Measurements from ENCODE around the gene TBPL1.
"Not testable (repeated sequence)": the region's sequence is repeated elsewhere in the genome, so short reads cannot be mapped to it uniquely, and the experiment has no call there.

Gene TBPL1

GRCh38 chr6:133973109-133973971, 20.3 kb downstream of the TBPL1 start:
- DNase-seq (ENCODE audit: low read depth), result no peak

GRCh38 chr6:133977983-133978895, 25.2 kb downstream of the TBPL1 start:
- DNase-seq (ENCODE audit: low read depth), result no peak

GRCh38 chr6:133978896-133979240, 25.8 kb downstream of the TBPL1 start:
- DNase-seq (ENCODE audit: low read depth), result no peak

- DNase-seq (ENCODE audit: low read depth), result not testable (repeated sequence)
These were observed 26.4 kb downstream of the TBPL1 start for GRCh38 chr6:133979269-133979963.

- no peak for DNase-seq (ENCODE audit: low read depth)
These were observed 27.1 kb downstream of the TBPL1 start for GRCh38 chr6:133980168-133980567.

GRCh38 chr6:133983099-133983939, 30.3 kb downstream of the TBPL1 start:
- peak; percentile 32 for DNase-seq (ENCODE audit: low read depth)

- no peak for DNase-seq (ENCODE audit: low read depth)
These were observed 32.9 kb downstream of the TBPL1 start for GRCh38 chr6:133985970-133986369.

GRCh38 chr6:133986942-133987341, 33.9 kb downstream of the TBPL1 start:
- DNase-seq (ENCODE audit: low read depth), result no peak

- no peak for DNase-seq (ENCODE audit: low read depth)
These were observed 36.5 kb downstream of the TBPL1 start for GRCh38 chr6:133989525-133989924.

- no peak for DNase-seq (ENCODE audit: low read depth)
These were observed 37.3 kb downstream of the TBPL1 start for GRCh38 chr6:133990321-133990720.

- DNase-seq (ENCODE audit: low read depth), result no peak
These were observed 38.1 kb downstream of the TBPL1 start for GRCh38 chr6:133991096-133991593.

- no peak for DNase-seq (ENCODE audit: low read depth)
These were observed 40.1 kb downstream of the TBPL1 start for GRCh38 chr6:133992992-133993680.

GRCh38 chr6:133995296-133995695, 42.3 kb downstream of the TBPL1 start:
- no peak for DNase-seq (ENCODE audit: low read depth)

- no peak for DNase-seq (ENCODE audit: low read depth)
These were observed 42.7 kb downstream of the TBPL1 start for GRCh38 chr6:133995758-133996157.

- DNase-seq (ENCODE audit: low read depth), result no peak
These were observed 44.2 kb downstream of the TBPL1 start for GRCh38 chr6:133997267-133997666.

GRCh38 chr6:133999305-133999704, 46.3 kb downstream of the TBPL1 start:
- DNase-seq (ENCODE audit: low read depth), result no peak

GRCh38 chr6:134000443-134000842, 47.4 kb downstream of the TBPL1 start:
- no peak for DNase-seq (ENCODE audit: low read depth)

GRCh38 chr6:134002821-134003220, 49.8 kb downstream of the TBPL1 start:
- no peak for DNase-seq (ENCODE audit: low read depth)

- DNase-seq (ENCODE audit: low read depth), result no peak
These were observed 50.5 kb downstream of the TBPL1 start for GRCh38 chr6:134003542-134003951.

- no peak for DNase-seq (ENCODE audit: low read depth)
These were observed 51.7 kb downstream of the TBPL1 start for GRCh38 chr6:134004714-134005113.

GRCh38 chr6:134005800-134006199, 52.8 kb downstream of the TBPL1 start:
- DNase-seq (ENCODE audit: low read depth), result no peak

Data from stimulated activated CD8-positive, alpha-beta memory T cell treated with anti-CD3 and anti-CD28 coated beads, Interleukin-12 subunit alpha, Interleukin-12 subunit beta, amount 100 ng/mL, for 1 hour (primary cell).